ENCODE measurements around the gene SIGLEC11. TPM values are rescaled to one million over a fixed set of nuclear protein-coding genes. Genes with fewer than 3 reads are reported as not detected.

The SIGLEC11 gene
- polyA plus RNA-seq, 2 of the 4 experiments (the other 2 are of a cell fraction), result not detected

- TF ChIP-seq JUN (IDR thresholded peaks at IDR 0.05) (no peak), RFX5 (IDR thresholded peaks at IDR 0.05) (no peak), SREBF2 (IDR thresholded peaks at IDR 0.05) (no peak), HOXB5 (CRISPR knock-in tag; IDR thresholded peaks at IDR 0.05) (no peak), PHF8 (IDR thresholded peaks at IDR 0.05; ENCODE audit: borderline replicate concordance, low read depth) (no peak), NR3C1 (IDR thresholded peaks at IDR 0.05) (no peak), HEYL (CRISPR knock-in tag; IDR thresholded peaks at IDR 0.05) (no peak), ZSCAN20 (CRISPR knock-in tag; IDR thresholded peaks at IDR 0.05) (no peak), HOXA7 (CRISPR knock-in tag; IDR thresholded peaks at IDR 0.05) (no peak)
- TF ChIP-seq, protein P1, sequence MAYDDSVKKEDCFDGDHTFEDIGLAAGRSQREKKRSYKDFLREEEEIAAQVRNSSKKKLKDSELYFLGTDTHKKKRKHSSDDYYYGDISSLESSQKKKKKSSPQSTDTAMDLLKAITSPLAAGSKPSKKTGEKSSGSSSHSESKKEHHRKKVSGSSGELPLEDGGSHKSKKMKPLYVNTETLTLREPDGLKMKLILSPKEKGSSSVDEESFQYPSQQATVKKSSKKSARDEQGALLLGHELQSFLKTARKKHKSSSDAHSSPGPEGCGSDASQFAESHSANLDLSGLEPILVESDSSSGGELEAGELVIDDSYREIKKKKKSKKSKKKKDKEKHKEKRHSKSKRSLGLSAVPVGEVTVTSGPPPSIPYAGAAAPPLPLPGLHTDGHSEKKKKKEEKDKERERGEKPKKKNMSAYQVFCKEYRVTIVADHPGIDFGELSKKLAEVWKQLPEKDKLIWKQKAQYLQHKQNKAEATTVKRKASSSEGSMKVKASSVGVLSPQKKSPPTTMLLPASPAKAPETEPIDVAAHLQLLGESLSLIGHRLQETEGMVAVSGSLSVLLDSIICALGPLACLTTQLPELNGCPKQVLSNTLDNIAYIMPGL (CRISPR knock-in tag; IDR thresholded peaks at IDR 0.05; ENCODE audit: borderline replicate concordance), result no peak
These were observed 9.9 kb downstream of the SIGLEC11 start (continued) for GRCh38 chr19:49950956-49951526.

- ATAC-seq, result no peak
- Histone ChIP-seq H3K9me3 (no peaks in the 10 kb centered on the region), H3K27ac (no peak overlapping the region), H3K4me2 (no peak overlapping the region), H3K4me1 (no peaks in the 10 kb centered on the region), H3K4me3 (no peak overlapping the region)
- ChIA-PET POLR2A (no interaction called here), CTCF (interaction anchor here (1.1 to 10.7 kb wide), 8 partner anchors 9 to 185 kb away, joined by 3 to 121 read pairs (median 5); no protein-coding TSS in a partner anchor)
- DNase-seq (ENCODE audit: low read depth in 1 of 2, low spot score in 1 of 2), result no peak
- FAIRE-seq, result no peak
- WGBS (ENCODE audit: missing lambda C conversion rate), result 36% methylated on average over 5 of the region's 5 CpGs
- TF ChIP-seq CEBPB (IDR thresholded peaks at IDR 0.05) (no peak), CBX2 (IDR thresholded peaks at IDR 0.05; ENCODE audit: borderline replicate concordance, low read depth) (no peak), POLR2AphosphoS2 (conservative IDR thresholded peaks at IDR 0.05; ENCODE audit: low read length) (no peak), HOXA7 (CRISPR knock-in tag; IDR thresholded peaks at IDR 0.05) (no peak)
These were observed 10.4 kb downstream of the SIGLEC11 start for GRCh38 chr19:49950590-49950948.

DNA sequence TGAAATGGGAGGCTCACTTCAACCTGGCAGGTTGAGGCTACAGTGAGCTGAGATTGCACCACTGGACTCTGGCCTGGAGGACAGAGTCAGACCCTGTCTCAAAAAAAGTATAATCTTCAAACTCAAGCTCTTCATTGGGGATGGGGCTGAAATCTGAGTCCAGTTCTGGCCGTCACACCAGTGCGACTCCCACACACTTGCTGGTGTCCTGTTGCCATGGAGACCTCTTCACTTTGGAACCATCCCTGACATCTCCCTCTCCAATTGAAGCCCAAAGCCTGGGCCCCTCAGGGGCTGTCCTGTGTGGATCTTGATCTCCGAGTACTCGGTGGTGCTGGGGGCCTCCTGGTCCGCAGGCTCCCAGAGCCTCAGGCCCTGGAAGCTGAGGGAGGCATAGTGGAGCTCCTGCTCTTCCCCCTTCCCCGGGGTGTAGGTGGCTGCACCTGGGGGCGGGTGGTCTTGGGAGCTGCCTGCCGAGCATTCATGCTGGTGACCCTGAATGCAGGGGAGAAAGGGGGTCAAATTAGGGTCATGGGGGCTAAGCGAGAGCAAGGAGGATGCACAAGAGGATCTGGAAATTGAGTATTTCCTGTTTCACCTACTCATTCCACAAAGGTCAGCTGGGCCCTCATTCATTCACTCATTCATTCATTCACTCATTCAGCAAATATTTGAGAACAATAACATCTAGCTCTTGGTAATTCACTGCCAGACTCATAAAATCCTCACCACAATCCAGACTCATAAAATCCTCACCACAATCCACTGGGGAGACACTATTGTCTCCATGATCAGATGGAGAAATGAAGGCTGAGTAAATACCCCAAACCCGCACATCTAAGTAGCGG is 11.0 kb downstream of the SIGLEC11 start:
- ChIA-PET POLR2A (no interaction called here), CTCF (interaction anchor here (0.6 to 10.7 kb wide), 10 partner anchors 8 to 186 kb away, joined by 3 to 121 read pairs (median 5); no protein-coding TSS in a partner anchor)
- TF ChIP-seq RARB (CRISPR knock-in tag; IDR thresholded peaks at IDR 0.05), result no peak
- TF ChIP-seq HDAC2 (IDR thresholded peaks at IDR 0.05), result no peak
- TF ChIP-seq MAFK (IDR thresholded peaks at IDR 0.05; ENCODE audit: partially characterized antibody), result no peak
- TF ChIP-seq KDM5A (IDR thresholded peaks at IDR 0.05), result no peak
- no peak for TF ChIP-seq SMC3 (IDR thresholded peaks at IDR 0.05)
- TF ChIP-seq PHF8 (IDR thresholded peaks at IDR 0.05; ENCODE audit: borderline replicate concordance, low read depth), result no peak
- TF ChIP-seq CBX8 (IDR thresholded peaks at IDR 0.05), result no peak
- no peak for TF ChIP-seq MAX (IDR thresholded peaks at IDR 0.05)
- TF ChIP-seq KDM1A (IDR thresholded peaks at IDR 0.05; ENCODE audit: low read depth), result no peak
- no peak for TF ChIP-seq BCL3 (IDR thresholded peaks at IDR 0.05)
- TF ChIP-seq FOXS1 (CRISPR knock-in tag; IDR thresholded peaks at IDR 0.05), result no peak
- H3K9me3 ChIP-seq, result no peaks in the 10 kb centered on the region
- H3K27ac ChIP-seq, result no peak overlapping the region
- DNase-seq (ENCODE audit: low read depth in 1 of 2, low spot score in 1 of 2), result no peak
- no peak overlapping the region for H3K4me2 ChIP-seq
- no peak overlapping the region for H3K4me3 ChIP-seq
- no peak for ATAC-seq
- 84% methylated on average over 7 of the region's 11 CpGs for WGBS (ENCODE audit: missing lambda C conversion rate)
- no peaks in the 10 kb centered on the region for H3K4me1 ChIP-seq
- no peak for FAIRE-seq

Measured in A549 (cell line).